ENCODE data around the gene KCND3.

Gene KCND3

DNA sequence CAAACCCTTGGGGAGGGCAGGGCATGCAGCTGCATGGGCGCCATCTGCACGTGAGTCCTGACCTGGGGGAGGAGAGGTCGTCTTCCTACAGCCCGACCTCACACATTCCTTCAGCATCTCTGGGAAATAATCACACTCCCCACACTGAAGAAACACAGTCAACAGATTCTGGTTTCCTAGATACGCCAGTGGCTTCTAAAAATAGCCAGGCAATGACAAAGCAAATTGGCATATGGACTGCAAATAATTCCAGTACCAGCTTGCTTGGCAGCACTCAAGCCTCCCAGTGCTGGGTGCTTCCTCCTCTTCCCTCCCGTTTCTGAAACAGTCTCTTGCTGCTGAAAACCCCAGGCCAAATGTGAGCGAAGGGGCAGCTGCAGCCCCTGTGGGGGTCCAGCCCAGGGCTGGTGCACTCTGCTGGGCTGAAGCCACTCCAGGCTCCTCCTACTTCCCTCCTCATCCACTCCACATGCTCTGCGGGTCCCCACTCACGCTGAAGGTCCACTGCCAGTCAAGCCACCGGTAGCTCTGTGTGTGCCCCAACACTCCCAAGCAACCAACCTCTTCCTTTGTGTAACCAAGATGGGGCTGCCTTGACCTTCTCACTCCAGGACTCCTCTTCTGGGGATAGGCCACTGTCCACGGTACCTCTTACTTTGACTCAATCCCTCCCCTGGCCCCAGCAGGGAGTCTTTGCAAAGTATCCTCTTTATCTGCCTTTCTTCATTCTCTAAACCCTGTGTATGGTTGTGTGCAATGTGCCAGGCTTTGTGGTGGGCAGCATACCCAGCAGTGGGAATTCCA, 69.0 kb downstream of the KCND3 start:
- Histone ChIP-seq H3K4me3 (no peak overlapping the region), H4K20me1 (no peaks in the 10 kb centered on the region), H3K36me3 (no peaks in the 10 kb centered on the region), H3K27ac (peak overlapping the region in 3 of 11 experiments; percentile 29 to 50 (median 45); a peak in 4 of 22 replicates), H3K27me3 (no peaks in the 10 kb centered on the region), H3K4me2 (peak overlapping the region; percentile 41 to 76 (median 60)), H3K9me3 (replicated peaks in 1 of 11) (no peaks in the 10 kb centered on the region), H3K4me1 (peaks cover 8 to 14% (median 10%) of the 10 kb centered on the region in 10 experiments; a peak in 18 of 20 replicates), H3K9ac (no peak overlapping the region)
- TF ChIP-seq Cebpa-rat (IDR thresholded peaks at IDR 0.05): no peak

DNA sequence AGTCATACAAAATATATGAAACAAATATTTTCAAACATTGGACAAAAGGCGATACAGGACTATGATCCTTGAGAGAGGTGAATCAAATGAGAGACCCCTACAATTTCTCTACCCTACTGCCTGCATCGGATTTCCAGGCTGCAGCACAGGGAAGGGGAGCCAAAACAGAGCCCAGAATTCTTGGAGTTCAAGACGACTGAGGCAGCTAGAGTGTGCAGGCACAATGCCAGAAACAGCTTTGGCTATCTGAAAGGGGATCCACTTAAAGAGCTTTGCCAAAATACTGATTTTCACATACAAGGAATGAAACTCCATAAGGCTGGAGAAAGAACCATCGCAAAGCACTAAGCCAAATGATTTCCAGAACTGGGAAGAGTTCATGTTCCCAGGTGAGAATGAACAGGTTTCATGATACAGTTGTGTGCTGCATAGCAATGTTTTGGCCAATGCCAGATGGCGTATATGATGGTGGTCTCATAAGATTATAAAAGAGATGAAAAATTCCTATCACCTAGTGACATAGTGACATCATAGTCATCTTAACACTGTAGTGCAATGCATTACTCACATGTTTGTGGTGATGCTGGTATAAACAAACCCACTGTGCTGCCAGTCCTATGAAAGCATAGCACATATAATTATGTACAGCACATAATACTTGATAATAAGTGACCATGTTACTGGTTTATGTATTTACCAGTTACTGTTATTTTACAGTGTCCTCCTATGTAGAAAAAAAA, 77.5 kb downstream of the KCND3 start:
- Histone ChIP-seq H3K4me1 (no peaks in the 10 kb centered on the region), H3K9ac (no peak overlapping the region), H3K36me3 (no peaks in the 10 kb centered on the region), H3K27me3 (no peaks in the 10 kb centered on the region), H3K9me3 (replicated peaks in 1 of 11) (no peaks in the 10 kb centered on the region), H3K4me3 (no peak overlapping the region), H3K4me2 (no peak overlapping the region), H3K27ac (no peak overlapping the region), H4K20me1 (no peaks in the 10 kb centered on the region)
- no peak for TF ChIP-seq Cebpa-rat (IDR thresholded peaks at IDR 0.05)

DNA sequence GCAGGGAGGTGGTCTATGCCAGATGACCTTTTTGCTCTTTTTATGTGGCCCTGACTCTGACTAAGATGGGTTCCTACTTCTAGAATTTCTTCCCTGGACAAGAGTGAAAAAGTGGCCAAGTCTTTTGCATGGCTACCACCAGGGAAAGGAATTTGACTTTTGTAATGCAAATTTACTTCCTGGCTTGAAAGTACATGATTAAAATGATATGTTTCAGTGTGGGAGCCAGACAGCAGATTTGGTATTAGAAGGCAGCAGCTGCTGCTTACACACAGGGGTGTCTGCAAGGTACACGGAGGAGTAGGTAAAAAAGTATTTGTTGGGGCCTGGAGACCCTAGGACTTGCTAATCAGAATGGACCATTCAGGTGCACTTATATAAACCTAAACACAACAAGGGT, 78.4 kb downstream of the KCND3 start:
- H4K20me1 ChIP-seq: no peaks in the 10 kb centered on the region
- no peak overlapping the region for H3K27ac ChIP-seq
- no peak for TF ChIP-seq Cebpa-rat (IDR thresholded peaks at IDR 0.05)
- H3K9me3 ChIP-seq (replicated peaks in 1 of 11): no peaks in the 10 kb centered on the region
- H3K4me2 ChIP-seq: no peak overlapping the region
- no peak overlapping the region for H3K9ac ChIP-seq
- no peaks in the 10 kb centered on the region for H3K36me3 ChIP-seq
- H3K27me3 ChIP-seq: no peaks in the 10 kb centered on the region
- H3K4me1 ChIP-seq: peaks cover 0 to 3% (median under 1%) of the 10 kb centered on the region in 10 experiments; a peak in 8 of 20 replicates
- no peak overlapping the region for H3K4me3 ChIP-seq

DNA sequence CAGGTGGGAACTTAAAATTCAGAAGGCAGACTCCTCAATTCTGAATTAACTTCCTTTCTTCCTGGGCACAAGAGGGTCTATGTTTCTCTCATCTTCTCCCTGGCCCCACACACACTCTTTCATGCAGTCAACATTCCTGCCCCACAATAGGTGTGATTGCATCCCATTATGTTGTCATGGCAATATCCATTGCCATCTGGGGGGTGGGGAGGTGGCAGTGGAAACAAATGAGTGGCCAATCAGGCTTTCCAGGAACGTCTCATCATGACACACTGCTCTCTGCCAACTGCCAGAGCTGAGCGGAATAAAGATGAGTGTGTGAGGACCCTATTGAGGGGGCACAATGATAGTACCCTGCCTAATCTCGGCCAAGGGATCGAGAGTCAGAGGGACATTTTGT, 80.4 kb downstream of the KCND3 start:
- no peak overlapping the region for H3K27ac ChIP-seq
- H3K27me3 ChIP-seq: no peaks in the 10 kb centered on the region; a peak in 1 of 22 replicates
- H3K9me3 ChIP-seq (replicated peaks in 1 of 11): no peaks in the 10 kb centered on the region
- H3K4me1 ChIP-seq: peaks cover 17 to 23% (median 21%) of the 10 kb centered on the region in 10 experiments
- no peak overlapping the region for H3K4me3 ChIP-seq
- no peak for TF ChIP-seq Cebpa-rat (IDR thresholded peaks at IDR 0.05)
- no peaks in the 10 kb centered on the region; a peak in 1 of 22 replicates for H4K20me1 ChIP-seq
- H3K9ac ChIP-seq: no peak overlapping the region
- no peak overlapping the region for H3K4me2 ChIP-seq
- no peaks in the 10 kb centered on the region for H3K36me3 ChIP-seq

DNA sequence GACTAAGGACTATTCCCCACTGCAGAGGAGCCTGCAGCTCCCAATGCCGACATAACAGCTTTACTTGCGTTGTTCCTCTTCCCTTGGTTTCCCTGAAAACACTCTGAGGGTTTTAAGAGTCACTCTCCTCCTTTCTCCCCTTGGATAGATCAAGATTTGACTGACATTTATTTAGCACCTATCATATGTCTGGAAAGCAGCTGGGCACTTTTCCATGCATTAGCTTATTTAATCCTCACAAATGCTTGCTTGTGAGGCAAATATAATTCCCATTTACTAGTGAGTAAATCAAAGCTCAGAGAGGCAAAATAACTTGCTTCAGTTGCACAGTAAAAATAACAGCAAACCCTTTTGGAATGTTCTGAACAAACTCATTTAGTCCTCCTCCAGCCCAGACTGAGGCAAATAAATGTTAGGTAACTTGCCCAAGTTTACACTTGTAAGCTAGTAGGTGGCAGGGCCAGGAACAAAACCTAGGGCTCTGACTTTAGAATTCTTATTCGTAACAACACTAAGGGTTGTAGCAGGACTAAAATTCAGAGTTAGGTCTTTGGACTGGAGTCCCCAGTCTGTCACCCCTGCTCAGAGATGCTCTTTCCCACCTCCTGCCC, 81.4 kb downstream of the KCND3 start:
- no peak overlapping the region for H3K27ac ChIP-seq

DNA sequence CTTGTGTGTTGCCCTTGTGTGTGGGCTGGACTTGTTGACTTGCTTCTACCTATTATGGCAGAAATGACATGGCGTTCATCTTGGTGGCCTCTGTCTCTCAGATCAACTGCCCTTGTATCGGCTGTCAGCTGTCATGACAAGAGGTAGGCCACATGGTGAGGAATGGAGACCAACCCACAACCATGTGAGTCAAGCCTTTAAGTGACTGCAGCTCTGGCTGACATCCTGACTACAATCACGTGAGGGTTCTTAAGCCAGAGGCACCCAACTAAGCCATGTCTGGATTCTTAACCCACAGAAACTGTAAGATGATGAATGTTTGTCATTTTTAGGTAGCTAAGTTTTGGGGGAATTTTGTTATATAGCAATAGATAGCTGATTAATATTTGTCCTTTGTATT, 82.1 kb downstream of the KCND3 start:
- Histone ChIP-seq H4K20me1 (no peaks in the 10 kb centered on the region; a peak in 1 of 22 replicates), H3K4me3 (no peak overlapping the region), H3K9me3 (replicated peaks in 1 of 11) (no peaks in the 10 kb centered on the region), H3K4me2 (no peak overlapping the region), H3K36me3 (no peaks in the 10 kb centered on the region), H3K9ac (no peak overlapping the region), H3K4me1 (peaks cover 17 to 31% (median 24%) of the 10 kb centered on the region in 10 experiments), H3K27ac (no peak overlapping the region), H3K27me3 (no peaks in the 10 kb centered on the region; a peak in 1 of 22 replicates)
- no peak for TF ChIP-seq Cebpa-rat (IDR thresholded peaks at IDR 0.05)

More for the DNA sequence above, 81.4 kb downstream of the KCND3 start:
- no peak for TF ChIP-seq Cebpa-rat (IDR thresholded peaks at IDR 0.05)
- no peaks in the 10 kb centered on the region for H3K36me3 ChIP-seq
- no peaks in the 10 kb centered on the region; a peak in 1 of 22 replicates for H3K27me3 ChIP-seq
- peaks cover 17 to 31% (median 24%) of the 10 kb centered on the region in 10 experiments for H3K4me1 ChIP-seq
- H3K4me2 ChIP-seq: no peak overlapping the region
- H4K20me1 ChIP-seq: no peaks in the 10 kb centered on the region; a peak in 1 of 22 replicates
- H3K9me3 ChIP-seq (replicated peaks in 1 of 11): no peaks in the 10 kb centered on the region
- H3K9ac ChIP-seq: no peak overlapping the region
- no peak overlapping the region for H3K4me3 ChIP-seq

DNA sequence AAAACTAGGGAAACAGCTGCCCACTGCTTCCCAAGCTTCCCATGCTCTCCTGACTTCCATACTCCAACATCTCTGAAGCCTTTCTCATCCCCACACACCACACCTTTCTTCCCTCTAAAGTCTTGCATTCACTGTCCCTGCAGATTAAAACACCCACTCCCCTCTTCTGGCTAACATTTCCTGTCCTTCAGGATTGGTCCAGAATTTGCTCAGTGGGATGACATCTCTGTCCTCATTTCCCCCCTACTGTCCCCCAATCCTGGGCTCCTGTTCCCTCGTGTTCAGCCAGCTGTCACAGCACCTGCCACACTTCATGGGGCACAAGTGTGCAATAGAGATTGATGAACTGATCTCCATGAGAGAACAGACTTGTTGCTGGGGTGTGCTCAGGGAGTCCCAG, 82.7 kb downstream of the KCND3 start:
- H3K4me1 ChIP-seq: peaks cover 17 to 31% (median 24%) of the 10 kb centered on the region in 10 experiments
- no peaks in the 10 kb centered on the region; a peak in 1 of 22 replicates for H4K20me1 ChIP-seq
- no peak overlapping the region for H3K4me2 ChIP-seq
- H3K27me3 ChIP-seq: no peaks in the 10 kb centered on the region; a peak in 1 of 22 replicates
- TF ChIP-seq Cebpa-rat (IDR thresholded peaks at IDR 0.05): no peak
- no peaks in the 10 kb centered on the region for H3K9me3 ChIP-seq (replicated peaks in 1 of 11)
- no peak overlapping the region for H3K9ac ChIP-seq
- no peak overlapping the region for H3K4me3 ChIP-seq
- H3K36me3 ChIP-seq: no peaks in the 10 kb centered on the region
- no peak overlapping the region for H3K27ac ChIP-seq

DNA sequence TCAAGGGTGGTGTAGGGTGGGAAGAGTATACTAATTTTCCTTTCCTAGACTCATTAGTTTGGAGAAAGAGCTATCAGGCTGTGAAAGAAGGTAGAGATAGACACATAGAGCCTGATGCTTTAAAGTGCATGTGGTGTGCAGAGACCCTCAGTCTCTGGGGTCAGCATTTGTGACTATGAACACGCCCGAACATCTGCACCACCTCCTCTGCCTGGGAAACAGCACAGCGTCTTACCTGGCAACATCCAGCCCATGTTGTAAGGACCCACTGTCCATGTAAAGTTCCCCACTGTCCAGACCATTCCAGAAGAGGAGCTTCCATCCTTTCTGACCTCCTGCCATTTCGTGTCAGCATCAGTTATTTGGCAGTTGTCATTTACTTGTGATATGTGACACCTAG, 83.4 kb downstream of the KCND3 start:
- Histone ChIP-seq H3K4me3 (no peak overlapping the region), H3K27me3 (no peaks in the 10 kb centered on the region; a peak in 1 of 22 replicates), H4K20me1 (no peaks in the 10 kb centered on the region; a peak in 1 of 22 replicates), H3K27ac (no peak overlapping the region), H3K4me1 (peaks cover 17 to 31% (median 24%) of the 10 kb centered on the region in 10 experiments), H3K36me3 (no peaks in the 10 kb centered on the region), H3K9ac (no peak overlapping the region), H3K4me2 (peak overlapping the region in 9 of 11 experiments; percentile 71 to 91 (median 86); a peak in 9 of 22 replicates), H3K9me3 (replicated peaks in 1 of 11) (no peaks in the 10 kb centered on the region)
- no peak for TF ChIP-seq Cebpa-rat (IDR thresholded peaks at IDR 0.05)
